Measurements from ENCODE around the gene EXOC4.
"Not testable (repeated sequence)": the region's sequence is repeated elsewhere in the genome, so short reads cannot be mapped to it uniquely, and the experiment has no call there.

EXOC4 gene

DNA sequence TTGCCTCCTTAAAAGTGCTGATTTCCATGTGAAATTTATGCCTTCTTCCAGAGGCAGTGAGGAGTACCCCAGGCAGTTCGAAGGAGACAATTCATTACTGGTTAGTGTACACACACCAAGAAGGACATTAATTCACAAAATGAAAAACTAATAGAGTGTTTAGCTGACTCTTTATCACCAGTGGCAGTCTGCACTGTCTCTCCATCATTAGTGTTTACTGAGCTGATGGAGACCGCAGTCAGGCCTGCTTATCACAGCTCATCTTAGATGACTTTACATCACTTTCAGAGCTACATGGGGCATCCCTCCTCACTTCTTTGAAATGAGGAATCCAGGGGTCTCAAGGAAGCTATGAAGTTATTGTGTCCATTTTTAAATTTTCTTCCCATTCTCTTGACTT, 718.7 kb downstream of the EXOC4 start:
- no peak for DNase-seq

DNA sequence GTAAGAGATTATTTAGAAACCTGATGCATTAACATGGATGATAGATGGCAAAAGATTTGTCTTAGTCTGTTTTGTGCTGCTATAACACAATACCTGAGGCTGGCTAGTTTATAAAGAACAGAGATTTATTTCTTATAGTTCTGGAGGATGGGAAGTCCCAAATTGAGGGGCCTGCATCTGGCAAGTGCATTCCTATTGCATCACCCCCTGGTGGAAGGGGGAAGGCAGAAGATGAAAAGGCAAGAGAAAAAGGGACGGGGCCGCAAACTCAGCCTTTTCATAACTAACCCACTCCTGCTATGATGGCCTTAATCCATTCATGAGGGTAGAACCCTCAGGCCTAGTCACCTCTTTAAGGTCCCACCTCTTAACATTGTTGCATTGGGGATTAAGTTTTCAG, 720.8 kb downstream of the EXOC4 start:
- DNase-seq = no peak

DNA sequence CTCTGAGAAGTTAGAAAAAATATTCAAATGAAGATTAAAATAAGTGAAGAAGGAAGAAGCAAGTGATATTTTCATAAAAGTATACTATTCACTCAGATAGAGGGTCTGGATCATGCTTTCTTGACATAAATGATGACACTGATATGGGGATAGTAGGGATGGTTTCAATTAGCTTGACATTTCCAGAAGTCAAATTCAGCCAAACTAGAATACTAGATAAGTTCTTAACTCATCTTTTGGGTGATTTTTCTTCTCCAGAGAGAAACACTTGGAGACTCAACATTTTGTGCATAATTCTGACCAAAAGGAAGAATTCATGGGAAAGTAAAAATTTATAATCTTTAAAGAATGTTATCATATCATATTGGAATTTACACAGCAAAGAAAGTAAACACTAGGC, 722.3 kb downstream of the EXOC4 start:
- no peak for DNase-seq

DNA sequence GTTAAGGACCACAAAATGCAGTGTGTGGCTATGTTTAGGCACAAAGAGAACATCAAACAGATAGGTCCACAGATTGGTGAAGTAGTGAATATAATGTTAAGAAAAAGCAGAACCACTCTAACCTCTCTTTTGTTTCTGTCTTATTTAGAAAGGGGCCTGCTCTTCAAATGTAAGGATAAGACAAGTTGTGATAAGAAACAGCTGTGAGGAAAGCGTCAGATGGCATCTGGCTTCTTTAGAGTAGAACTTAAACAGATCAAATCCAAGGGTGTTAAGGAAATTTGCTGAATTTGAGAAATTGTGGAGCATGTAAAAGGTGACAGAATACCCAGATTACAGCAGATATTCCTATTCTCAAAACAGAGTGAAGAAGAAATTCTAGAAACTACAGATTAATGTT, 723.3 kb downstream of the EXOC4 start:
- DNase-seq = no peak

DNA sequence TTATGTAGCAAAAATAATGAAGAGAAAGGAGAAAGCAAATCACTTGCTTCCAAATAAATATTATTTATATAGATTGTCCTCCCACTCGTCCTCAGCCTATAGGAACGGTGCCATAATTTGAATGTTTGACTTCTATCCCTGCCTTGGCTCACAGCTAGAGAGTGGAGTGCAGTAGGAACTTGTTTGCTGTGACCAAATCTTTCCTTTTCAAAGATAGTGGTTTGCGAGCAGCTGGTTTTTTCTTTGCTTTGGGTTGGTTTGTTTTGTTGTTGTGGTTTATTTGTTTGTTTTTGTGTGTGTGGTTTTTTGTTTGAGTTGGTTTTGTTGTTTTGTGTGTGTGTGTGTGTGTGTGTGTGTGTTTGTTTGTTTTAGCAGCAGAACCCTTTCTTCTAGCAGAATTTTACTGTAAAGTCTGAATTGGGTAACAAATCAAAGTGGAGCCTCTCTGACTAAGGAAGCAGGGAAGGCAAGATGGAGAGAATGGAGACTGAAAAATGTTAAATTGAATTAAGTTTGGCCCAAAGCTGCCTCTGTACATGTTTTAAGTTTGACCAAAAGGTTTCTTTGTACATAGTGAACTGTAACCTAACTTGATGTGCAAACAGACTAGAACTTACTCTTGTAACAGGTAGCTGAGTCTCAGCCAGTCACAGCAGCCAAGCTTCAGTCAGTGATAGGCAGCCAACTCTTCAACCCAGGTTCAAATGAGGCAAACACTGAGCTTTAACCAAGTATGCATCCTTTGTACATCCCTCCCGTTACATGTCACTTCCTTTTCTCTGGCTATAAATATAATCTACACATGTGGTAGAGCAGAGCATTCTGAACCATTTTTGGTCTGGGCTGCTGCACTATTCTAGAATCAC, 724.8 kb downstream of the EXOC4 start:
- DNase-seq = no peak

DNA sequence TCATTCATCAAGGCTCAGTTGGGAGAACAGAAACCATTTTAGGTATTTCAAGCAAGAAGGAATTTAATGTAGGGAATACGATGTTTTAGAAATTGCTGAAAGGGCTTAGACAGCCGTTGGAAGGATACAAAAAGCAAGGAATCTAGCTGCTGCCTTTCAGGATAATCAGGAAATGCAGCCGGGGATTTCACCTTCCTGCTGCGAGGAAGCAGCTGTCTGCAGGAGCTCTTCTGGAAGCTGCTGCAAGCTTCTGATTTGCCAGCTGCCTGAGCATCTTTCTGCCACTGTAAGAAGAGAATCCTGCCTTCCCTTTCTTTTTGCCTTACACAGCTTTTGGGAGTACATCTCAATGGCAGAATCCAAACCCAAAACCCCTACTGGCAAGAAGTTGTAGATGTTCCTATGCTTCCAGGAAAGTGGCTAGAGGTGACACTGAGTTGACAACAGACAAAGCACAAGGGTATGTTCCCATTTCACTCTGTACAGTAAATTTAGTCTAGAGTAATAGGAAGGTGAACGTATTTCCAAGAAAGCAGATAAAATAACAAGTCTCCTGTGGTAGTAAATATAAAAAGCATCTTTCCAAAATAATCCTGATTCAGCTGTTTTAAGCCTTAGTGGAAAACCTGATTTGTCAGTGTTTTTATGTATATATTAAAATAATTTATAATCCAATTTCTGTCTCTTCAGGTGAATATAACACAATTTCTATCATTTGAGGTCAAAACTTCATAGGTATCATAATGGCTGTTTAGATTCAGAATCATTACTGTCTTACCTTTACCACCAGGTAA, 725.8 kb downstream of the EXOC4 start:
- DNase-seq = no peak

DNA sequence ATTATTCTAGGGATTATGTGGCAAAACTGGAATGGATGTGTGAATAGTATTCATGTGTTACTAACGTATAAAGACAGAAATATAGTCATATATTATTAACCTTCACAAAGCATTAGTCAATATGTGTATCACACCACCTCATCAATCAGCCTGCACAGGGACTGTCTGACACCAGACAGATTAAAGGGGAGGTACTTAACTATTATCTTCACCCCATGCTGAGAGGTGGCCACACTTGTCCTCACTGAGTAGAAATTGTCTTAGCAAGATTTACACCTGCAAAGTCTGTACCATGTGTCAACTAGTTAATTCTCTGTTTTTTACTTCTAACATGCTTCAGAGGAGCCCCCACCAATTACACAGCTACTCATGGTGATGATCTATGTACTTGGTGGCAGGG, 727.9 kb downstream of the EXOC4 start:
- DNase-seq = no peak

DNA sequence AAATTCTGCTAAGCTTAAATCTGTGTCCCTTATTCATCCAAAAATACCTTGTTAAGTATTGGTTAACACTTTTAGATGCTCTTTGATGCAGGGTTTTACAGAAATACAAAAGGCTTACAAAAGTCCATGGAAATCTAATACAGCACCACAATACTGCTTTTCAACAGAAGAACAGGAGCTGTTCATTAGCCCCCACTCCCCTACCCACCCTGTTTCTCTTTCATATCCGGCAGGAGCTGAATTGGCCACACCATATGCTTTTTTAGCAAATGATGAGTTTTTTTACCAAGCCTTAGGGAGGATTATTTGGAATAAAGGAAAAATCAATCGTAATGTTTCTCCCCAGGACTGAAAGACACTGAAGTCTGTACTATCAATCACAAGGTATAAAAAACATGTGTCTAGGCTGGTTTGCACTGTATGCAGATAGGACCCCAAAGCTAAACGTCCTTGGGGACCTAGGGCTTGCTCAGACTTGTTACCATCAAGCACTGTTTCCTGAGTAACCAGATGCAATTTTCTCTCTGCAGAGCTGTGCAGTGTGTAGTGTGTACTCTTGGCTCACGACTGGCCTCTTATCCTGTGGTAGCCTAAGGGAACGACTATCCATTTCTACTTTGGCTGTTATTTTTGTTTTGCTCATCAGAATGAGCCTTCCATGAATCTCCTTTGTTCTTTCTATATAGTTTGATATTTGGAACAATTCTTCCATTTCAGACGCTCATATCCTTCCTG, 731.0 kb downstream of the EXOC4 start:
- DNase-seq = no peak

DNA sequence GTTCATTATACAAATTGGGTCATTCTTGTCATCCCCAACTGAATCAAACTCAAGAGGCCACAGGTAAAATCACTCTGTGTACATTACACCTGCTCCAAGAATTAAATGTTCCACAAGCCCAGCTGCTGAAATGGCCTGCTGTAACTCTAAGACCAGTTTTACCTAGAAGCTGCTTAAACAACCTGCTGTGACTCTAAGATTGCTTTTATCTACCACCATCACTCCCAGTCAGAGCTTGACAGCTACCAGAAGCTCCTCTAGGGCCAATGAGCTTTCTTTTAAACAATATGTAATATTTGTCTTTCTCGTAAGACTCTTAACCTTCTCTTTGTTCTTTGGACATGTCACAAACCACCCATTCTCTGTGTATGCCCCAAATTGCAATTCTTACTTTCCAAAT, 732.4 kb downstream of the EXOC4 start:
- DNase-seq = no peak

DNA sequence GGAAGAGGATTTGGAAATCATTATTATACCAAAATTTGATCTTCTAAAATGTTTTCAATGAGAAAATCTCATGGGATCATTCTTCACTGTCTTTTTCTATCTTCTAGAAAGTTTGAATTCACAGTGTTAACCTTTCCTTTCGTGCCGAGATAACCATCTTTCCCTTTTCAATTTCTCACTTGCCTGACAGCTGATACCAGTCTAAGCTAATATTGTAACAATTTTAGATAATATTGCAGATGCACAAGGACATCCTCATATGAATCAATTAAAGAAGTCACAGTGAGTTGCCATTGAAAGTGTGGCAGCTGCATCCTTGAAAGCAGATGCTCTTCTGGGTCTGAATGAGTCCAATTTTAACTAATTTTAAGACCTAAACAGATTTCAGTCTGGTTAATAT, 734.7 kb downstream of the EXOC4 start:
- DNase-seq = no peak

DNA sequence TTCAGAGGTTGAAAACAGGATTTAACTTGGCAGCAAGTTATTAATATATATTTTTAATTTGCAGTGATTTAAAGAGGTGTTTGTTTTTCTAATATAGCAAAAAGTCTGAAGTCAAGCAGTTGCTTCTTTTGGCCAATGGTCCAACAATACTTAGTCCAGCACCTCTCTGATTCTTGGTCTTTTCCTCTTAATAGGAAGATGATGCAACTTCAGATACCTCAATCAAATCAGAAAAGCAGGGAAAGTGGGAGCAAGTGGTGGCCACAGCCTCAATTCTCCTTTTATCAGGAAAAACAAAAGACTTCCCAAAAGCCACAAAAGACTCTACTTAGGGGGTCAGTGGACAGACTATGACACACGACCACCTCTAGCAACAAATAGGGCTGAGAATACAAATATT, 740.7 kb downstream of the EXOC4 start:
- DNase-seq = no peak

DNA sequence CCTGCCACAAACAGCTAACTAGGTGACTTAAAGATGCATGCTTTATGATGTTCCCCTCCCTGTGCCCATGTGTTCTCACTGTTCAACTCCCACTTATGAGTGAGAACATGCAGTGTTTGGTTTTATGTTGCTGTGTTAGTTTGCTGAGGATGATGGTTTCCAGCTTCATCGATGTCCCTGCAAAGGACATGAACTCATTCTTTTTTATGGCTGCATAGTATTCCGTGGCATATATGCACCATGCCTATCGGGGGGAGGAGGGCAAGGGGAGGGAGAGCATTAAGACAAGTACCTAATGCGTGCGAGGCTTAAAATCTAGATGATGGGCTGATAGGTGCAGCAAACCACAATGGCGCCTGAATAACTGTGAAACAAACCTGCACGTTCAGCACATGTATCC, 741.2 kb downstream of the EXOC4 start:
- not testable (repeated sequence) for DNase-seq

DNA sequence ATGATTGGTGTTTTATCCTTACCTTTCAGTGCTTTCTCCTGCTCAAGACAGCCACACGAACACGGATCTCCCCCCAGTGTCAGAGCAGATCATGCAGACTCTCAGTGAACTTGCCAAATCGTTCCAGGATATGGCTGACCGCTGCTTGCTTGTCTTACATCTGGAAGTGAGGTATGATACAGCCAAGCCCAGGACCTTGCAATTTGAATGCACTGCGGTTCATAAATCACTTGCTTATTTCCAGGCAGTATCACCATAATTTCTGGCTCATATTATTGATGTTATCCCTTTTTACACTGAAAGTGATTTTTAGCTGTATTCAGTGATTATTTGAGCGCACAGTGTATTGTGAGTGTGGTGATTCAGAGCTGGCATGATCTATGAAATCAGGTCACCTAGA, 744.6 kb downstream of the EXOC4 start:
- no peak for DNase-seq

DNA sequence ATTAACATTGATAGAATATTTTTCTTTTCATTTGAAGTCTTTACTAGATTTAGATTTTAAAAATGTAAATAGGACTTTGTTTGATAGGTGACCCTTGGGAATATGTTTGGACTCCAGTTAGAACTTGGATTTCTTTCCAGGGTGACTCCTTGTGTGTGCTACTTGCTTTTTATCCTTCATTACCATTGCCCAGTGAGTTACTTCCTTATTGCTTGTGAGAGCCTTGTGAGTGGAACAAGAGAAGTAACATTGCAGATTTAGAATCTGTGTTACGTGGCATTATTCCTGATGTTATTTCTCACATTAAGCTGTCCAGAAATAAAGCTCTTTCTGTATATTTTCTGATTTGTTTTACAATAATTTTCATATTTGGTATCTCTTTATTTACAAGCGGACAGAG, 746.3 kb downstream of the EXOC4 start:
- no peak for DNase-seq

DNA sequence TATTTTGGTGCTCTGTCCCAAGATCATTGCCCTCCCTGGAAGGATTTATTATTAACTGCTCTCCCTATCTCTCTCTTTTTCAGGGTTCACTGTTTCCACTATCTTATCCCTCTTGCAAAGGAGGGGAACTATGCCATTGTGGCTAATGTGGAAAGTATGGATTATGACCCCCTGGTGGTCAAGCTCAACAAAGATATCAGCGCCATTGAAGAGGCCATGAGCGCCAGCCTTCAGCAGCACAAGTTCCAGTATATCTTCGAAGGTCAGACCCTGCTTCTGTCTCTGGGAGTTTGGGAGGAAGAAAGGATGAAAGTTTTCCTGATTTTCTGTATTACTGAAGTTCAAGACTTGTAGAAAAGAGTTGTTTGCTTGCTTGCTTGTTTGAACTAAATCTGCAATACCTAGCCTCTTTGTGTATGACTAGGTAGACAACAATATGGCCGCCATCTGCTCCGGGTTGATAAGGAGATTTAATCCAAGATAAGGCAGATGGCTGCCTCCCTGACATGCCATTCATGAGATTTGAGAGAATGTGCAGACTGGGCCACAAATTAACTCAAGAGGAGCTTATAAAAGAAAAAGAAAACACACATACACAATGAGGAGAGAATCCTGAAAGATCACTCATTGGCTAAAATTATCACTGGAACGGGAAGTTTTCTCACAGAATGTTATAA, 752.1 kb downstream of the EXOC4 start:
- DNase-seq = no peak

DNA sequence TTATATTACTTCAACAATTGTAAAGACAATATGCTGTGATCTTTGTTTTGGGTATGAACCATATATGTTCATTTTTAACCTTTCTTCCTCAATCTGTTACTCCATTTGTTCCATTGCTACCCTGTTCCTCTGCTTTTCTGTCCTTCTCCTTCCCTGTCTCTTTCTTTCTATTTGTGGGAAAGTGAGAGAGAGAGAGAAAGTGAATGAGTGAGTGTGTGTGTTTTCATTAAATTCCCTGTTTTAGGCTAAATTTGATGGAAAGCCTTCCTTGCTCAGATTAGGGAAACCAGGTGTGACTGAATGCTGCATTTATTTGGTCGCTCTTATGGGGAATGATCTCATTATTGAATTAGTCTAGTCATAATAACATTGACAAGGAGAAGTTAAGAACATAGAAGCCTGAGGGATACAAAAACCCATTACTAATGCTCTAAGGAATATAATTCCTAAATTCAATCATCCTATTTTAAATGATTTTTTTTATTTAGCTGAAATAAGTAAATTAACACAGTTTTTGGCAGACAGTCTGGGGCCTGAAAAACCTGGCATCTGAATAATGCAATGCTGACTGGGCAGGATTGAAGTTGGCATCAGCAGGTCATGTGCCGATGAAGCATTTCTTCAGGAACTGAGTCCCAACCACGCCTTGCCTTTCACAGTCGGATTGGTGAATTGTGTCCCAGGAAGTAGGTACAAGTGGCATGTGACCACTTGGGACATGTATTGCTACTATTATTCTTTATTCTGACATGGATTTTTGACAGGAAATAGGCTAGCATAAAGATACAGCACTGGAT, 756.6 kb downstream of the EXOC4 start:
- no peak for DNase-seq

DNA sequence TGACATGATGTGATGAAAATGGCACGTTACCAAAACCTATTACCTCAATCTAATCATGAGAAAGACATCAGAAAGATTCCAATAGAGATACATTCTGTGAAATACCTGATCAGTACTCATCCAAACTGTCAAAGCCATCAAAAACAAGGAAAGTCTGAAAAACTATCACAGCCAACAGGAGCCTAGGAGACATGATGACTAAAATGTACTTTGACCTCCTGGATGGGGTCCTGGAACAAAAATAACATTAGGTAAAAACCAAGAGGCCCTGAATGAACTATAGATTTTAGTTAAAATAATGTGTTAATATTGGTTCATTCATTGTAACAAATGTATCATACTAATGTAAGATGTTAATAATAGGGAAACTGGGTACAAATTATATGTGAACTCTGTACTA, 760.4 kb downstream of the EXOC4 start:
- DNase-seq = no peak

DNA sequence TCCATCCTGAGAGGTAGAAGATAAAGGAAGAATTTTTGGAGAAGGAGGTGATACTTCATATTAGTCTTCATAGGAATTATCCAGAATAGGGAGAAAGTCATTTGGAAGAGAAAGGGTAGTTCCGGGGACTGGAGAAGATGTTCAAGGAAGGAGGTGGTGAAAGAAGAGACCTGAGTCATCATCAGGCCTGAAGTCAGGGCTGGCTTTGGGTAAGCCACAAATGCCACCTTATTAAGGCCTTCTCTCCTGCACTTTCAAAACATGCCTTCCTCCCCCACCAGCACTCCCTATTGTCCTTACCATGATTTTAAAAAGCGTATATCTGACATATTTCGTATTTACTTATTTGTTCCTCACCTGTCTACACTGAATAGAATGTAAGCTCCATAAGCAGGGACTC, 762.1 kb downstream of the EXOC4 start:
- no peak for DNase-seq

DNA sequence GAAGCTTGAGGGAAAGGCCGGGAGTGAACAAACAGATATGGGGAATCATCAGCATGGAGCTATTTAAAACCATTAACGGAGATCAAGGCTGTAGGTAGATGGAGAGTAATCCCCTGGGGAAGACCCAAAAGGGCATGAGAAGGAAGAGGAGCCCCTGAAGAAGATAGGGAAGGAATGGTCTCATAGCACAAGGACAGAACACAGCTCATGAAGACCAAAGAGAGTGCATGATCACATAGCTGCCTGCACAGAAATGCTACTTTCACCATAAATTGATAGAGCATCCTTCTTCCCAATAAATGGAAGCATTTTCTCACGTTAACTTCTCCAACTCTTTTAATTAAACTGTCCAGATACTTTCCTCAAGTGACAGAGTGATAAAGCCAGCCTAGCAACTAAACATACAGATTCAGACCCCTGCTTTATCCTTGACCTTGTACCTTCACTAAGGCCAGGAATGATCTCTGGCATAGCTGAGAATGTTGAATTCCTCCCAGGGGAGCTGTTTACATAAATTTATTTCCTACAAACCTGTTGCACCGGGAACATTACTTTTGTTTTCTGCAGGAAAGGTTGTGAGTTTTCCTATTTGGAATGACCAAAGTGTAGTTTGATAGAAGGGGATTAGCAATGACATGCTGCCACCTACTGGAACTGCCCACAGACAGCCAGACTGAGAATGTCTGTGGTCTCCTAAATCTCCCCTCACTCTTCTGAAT, 763.5 kb downstream of the EXOC4 start:
- no peak for DNase-seq

DNA sequence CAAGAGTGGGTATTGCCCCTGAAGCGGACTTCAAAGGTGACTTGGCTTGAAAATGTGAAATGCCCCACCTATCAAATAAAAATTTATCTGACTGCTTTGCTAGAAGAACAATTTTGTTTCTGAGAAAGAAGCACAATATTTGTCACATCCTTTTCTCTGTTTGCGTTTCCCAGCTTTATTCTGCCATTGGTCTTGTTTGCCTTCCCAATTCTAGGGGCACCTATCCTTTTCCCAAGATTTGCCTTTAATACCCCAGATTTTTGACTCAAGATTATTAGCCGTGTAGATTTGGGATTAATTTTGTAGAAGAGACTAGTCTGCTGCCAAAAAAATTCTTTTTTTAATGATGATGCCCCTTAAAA, 764.0 kb downstream of the EXOC4 start:
- no peak for DNase-seq

DNA sequence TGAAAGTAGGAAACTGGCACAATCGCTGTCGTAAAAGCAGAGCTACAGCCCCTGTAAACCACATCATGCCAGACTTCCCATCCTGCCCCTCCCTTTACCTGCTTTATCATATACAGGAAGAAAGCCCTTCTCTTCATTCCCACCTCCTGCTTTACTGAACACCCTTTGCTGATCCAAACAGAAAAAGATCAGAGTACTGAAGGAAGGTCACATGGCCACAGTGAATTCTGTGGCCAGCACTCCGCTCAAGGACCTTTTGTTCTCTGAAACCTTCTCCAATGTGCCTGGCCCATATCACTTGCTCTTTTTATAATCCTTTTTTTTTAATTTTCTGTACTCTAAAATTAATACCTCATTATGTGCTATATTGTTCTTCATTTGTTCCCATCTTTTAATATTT, 765.4 kb downstream of the EXOC4 start:
- no peak for DNase-seq

DNA sequence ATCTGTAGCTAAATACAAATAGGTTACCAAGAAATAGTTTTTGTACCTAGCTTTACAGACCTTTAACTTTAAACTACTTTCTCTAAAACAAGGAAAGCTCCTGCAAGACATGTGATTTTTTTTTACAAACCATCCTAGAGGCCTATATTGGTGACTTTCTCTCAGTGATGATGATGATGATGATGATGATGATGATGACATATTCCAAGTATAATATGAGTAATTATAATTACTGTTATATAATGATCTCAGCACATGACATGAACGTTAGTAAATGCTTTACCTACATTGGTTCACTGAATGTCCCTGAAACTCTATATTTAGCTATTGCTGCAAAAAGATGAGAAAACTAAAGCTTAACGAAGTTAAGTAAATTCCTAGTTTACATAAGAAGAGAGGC, 766.4 kb downstream of the EXOC4 start:
- DNase-seq = no peak

Measured in activated effector memory CD4-positive, alpha-beta T cell treated with anti-CD3 and anti-CD28 coated beads, Interleukin-2, amount 50 U/mL, for 16 hours (primary cell).